Fibroblast of pulmonary artery (primary cell): ENCODE data around the gene HTR1A.

Source experiments
- DNase-seq: peaks from one replicate; pipeline ENCODE4 v3.0.0-alpha.2; 2010; ENCODE audit warnings: low read depth
- H3K4me3 ChIP-seq: replicated peaks from 2 replicates; pipeline ENCODE4 v1.5.1; 2011; ENCODE audit warnings: low read depth, mild to moderate bottlenecking, control low read depth, low read length, moderate library complexity
- CTCF ChIP-seq: IDR thresholded peaks from 2 replicates; pipeline ENCODE4 v1.5.1; 2011; ENCODE audit warnings: mild to moderate bottlenecking, control low read depth, low read length, inconsistent platforms; ENCODE audit errors: missing control alignments

HTR1A gene

GRCh38 chr5:63953217-63953616, 9.0 kb downstream of the HTR1A start:
- DNase-seq: no peak
- no peak for TF ChIP-seq CTCF
- H3K4me3 ChIP-seq: no peak overlapping the region

GRCh38 chr5:63935103-63935502, 27.1 kb downstream of the HTR1A start:
- no peak for TF ChIP-seq CTCF
- H3K4me3 ChIP-seq: no peak overlapping the region
- DNase-seq: no peak

- no peak for DNase-seq
- TF ChIP-seq CTCF: no peak
- H3K4me3 ChIP-seq: no peak overlapping the region
Measured at GRCh38 chr5:63931836-63932235, 30.4 kb downstream of the HTR1A start.

- TF ChIP-seq CTCF: no peak
- DNase-seq: no peak
- H3K4me3 ChIP-seq: no peak overlapping the region
Measured at GRCh38 chr5:63928451-63928850, 33.8 kb downstream of the HTR1A start.

GRCh38 chr5:63923914-63924313, 38.3 kb downstream of the HTR1A start:
- no peak for DNase-seq
- H3K4me3 ChIP-seq: no peak overlapping the region
- no peak for TF ChIP-seq CTCF

GRCh38 chr5:63919763-63920478, 42.3 kb downstream of the HTR1A start:
- DNase-seq: no peak
- H3K4me3 ChIP-seq: no peak overlapping the region
- TF ChIP-seq CTCF: no peak

GRCh38 chr5:63916786-63917185, 45.5 kb downstream of the HTR1A start:
- no peak overlapping the region for H3K4me3 ChIP-seq
- DNase-seq: peak; percentile 5
- no peak for TF ChIP-seq CTCF
